IMR-90 (cell line): ENCODE results near the gene CPNE6. TPM values are rescaled to one million over a fixed set of nuclear protein-coding genes. Genes with fewer than 3 reads are reported as not detected.
A peak's percentile ranks its signal among the peaks of the same experiment; 100 is the strongest.

Source experiments
- ATAC-seq: fragments of 200-7000 bp; cut with Tn5 transposase; 2 replicates; pipeline ENCODE4 v1.9.1; 2020; ENCODE audit warnings: low read depth, mild to moderate bottlenecking, moderate library complexity
- BruUV-seq: library from RNA; stranded (reverse); fragments of 400-500 nt; replicated peaks from 2 replicates; lab custom pipeline; 2021; lab: Mats Ljungman, UMichigan
- CTCF ChIA-PET: fragments of 300-600 bp; formaldehyde crosslinking; extraction: SDS; loops from one replicate; lab custom pipeline; 2021; ENCODE audit warnings: antibody characterized with exemption; lab: Yijun Ruan, JAX
- POLR2A ChIA-PET: fragments of 300-600 bp; sonication (Branson Sonifier 250); formaldehyde crosslinking; loops from one replicate; lab custom pipeline; 2022; ENCODE audit warnings: antibody characterized with exemption; ENCODE audit not compliant: unreplicated experiment; lab: Charles Lee
- DNase-seq: peaks from one replicate; pipeline ENCODE4 v3.0.0; 2013
- H2AFZ ChIP-seq: replicated peaks from 2 replicates; pipeline ENCODE3; 2013; ENCODE audit warnings: low read length, mild to moderate bottlenecking; ENCODE audit not compliant: poor library complexity
- H2AK5ac ChIP-seq: 2 replicates; pipeline ENCODE4 v1.6.1; 2013; ENCODE audit warnings: low read depth, low read length, inconsistent platforms
- H2AK9ac ChIP-seq: replicated peaks from 2 replicates; pipeline ENCODE3; 2013; ENCODE audit warnings: mild to moderate bottlenecking, low read depth, low read length, moderate library complexity; ENCODE audit not compliant: poor library complexity
- H2BK120ac ChIP-seq: 2 replicates; pipeline ENCODE4 v1.6.1; 2013; ENCODE audit warnings: low read depth, low read length, inconsistent platforms
- H2BK15ac ChIP-seq: 3 replicates; pipeline ENCODE4 v1.6.1; 2013; ENCODE audit warnings: low read depth, low read length, inconsistent platforms
- H2BK20ac ChIP-seq: 2 replicates; pipeline ENCODE4 v1.6.1; 2013; ENCODE audit warnings: low read depth, mild to moderate bottlenecking, inconsistent platforms, low read length, moderate library complexity
- H2BK5ac ChIP-seq: 2 replicates; pipeline ENCODE4 v1.6.1; 2013; ENCODE audit warnings: mild to moderate bottlenecking, low read depth, low read length, inconsistent platforms; ENCODE audit not compliant: poor library complexity, severe bottlenecking
- H3K14ac ChIP-seq: replicated peaks from 2 replicates; pipeline ENCODE4 v1.6.1; 2013; ENCODE audit warnings: low read depth, low read length, inconsistent platforms
- H3K18ac ChIP-seq: 2 replicates; pipeline ENCODE4 v1.6.1; 2013; ENCODE audit warnings: low read depth, low read length, control low read depth
- H3K23ac ChIP-seq: 2 replicates; pipeline ENCODE4 v1.6.1; 2013; ENCODE audit warnings: low read depth, low read length, inconsistent platforms
- H3K27ac ChIP-seq: 2 replicates; pipeline ENCODE4 v1.5.1; 2013; ENCODE audit warnings: mild to moderate bottlenecking, control low read depth, low read length; ENCODE audit not compliant: insufficient read depth
- H3K27me3 ChIP-seq: 2 replicates; pipeline ENCODE4 v1.6.1; 2013; ENCODE audit warnings: low read length; ENCODE audit not compliant: control insufficient read depth, insufficient read depth
- H3K36me3 ChIP-seq: 2 replicates; pipeline ENCODE4 v1.6.1; 2013; ENCODE audit warnings: low read length, mixed read lengths; ENCODE audit not compliant: control insufficient read depth, insufficient read depth
- H3K4ac ChIP-seq: 2 replicates; pipeline ENCODE4 v1.6.1; 2013; ENCODE audit warnings: low read depth, low read length, inconsistent platforms
- H3K4me1 ChIP-seq: 2 replicates; pipeline ENCODE4 v1.6.1; 2013; ENCODE audit warnings: low read length, mixed read lengths; ENCODE audit not compliant: control insufficient read depth, insufficient read depth
- H3K4me2 ChIP-seq: 2 replicates; pipeline ENCODE4 v1.6.1; 2013; ENCODE audit warnings: low read depth, mild to moderate bottlenecking, control low read depth, low read length, moderate library complexity
- H3K4me3 ChIP-seq: 2 replicates; pipeline ENCODE4 v1.5.1; 2013; ENCODE audit warnings: low read depth, mild to moderate bottlenecking, control low read depth, low read length, moderate library complexity; ENCODE audit not compliant: insufficient read depth
- H3K56ac ChIP-seq: 2 replicates; pipeline ENCODE4 v1.6.1; 2013; ENCODE audit warnings: low read length, inconsistent platforms; ENCODE audit not compliant: insufficient read depth; ENCODE audit errors: extremely low read depth
- H3K79me1 ChIP-seq, 2 experiments: 2 replicates each; pipeline ENCODE4 v1.6.1; 2013; ENCODE audit warnings: low read length in 2 of 2, inconsistent platforms in 1 of 2, low read depth in 1 of 2
- H3K9ac ChIP-seq: 2 replicates; pipeline ENCODE4 v1.6.1; 2013; ENCODE audit warnings: low read depth, low read length, control low read depth
- H3K9me1 ChIP-seq: 2 replicates; pipeline ENCODE4 v1.6.1; 2013; ENCODE audit warnings: low read length, inconsistent platforms; ENCODE audit not compliant: insufficient read depth
- H3K9me3 ChIP-seq: 2 replicates; pipeline ENCODE4 v1.6.1; 2013; ENCODE audit warnings: low read length; ENCODE audit not compliant: control insufficient read depth, insufficient read depth
- H4K20me1 ChIP-seq: 2 replicates; pipeline ENCODE4 v1.6.1; 2013; ENCODE audit warnings: low read length, inconsistent platforms; ENCODE audit not compliant: insufficient read depth
- H4K5ac ChIP-seq: 2 replicates; pipeline ENCODE4 v1.6.1; 2013; ENCODE audit warnings: mild to moderate bottlenecking, low read depth, low read length, control low read depth
- H4K8ac ChIP-seq, 2 experiments: 2 replicates each; pipeline ENCODE4 v1.6.1; 2013; ENCODE audit warnings: low read depth in 2 of 2, low read length in 2 of 2, control low read depth in 1 of 2, inconsistent platforms in 1 of 2
- H4K91ac ChIP-seq: 2 replicates; pipeline ENCODE4 v1.6.1; 2013; ENCODE audit warnings: low read depth, low read length, inconsistent platforms; ENCODE audit not compliant: insufficient read depth
- BHLHE40 ChIP-seq: fragments of 150-350 bp; IDR thresholded peaks from 2 replicates; pipeline ENCODE4 v1.6.1; 2016; ENCODE audit warnings: mild to moderate bottlenecking, low read depth, low read length
- CEBPB ChIP-seq: IDR thresholded peaks from 2 replicates; pipeline ENCODE4 v1.6.1; 2012; ENCODE audit warnings: low read depth, low read length, improper control_type of control experiment
- CHD1 ChIP-seq: IDR thresholded peaks from 2 replicates; pipeline ENCODE4 v1.6.1; 2012; ENCODE audit warnings: low read depth, low read length, improper control_type of control experiment
- ELK1 ChIP-seq: fragments of 150-350 bp; IDR thresholded peaks from 2 replicates; pipeline ENCODE4 v1.6.1; 2016; ENCODE audit warnings: low read depth, mild to moderate bottlenecking, low read length, moderate library complexity, borderline replicate concordance
- FOS ChIP-seq: fragments of 150-350 bp; IDR thresholded peaks from 2 replicates; pipeline ENCODE4 v1.6.1; 2016; ENCODE audit warnings: low read depth, low read length
- MAFK ChIP-seq: IDR thresholded peaks from 2 replicates; pipeline ENCODE4 v1.6.1; 2012; ENCODE audit warnings: low read depth, low read length, improper control_type of control experiment
- MAZ ChIP-seq: IDR thresholded peaks from 2 replicates; pipeline ENCODE4 v1.6.1; 2012; ENCODE audit warnings: low read depth, mild to moderate bottlenecking, low read length, improper control_type of control experiment, moderate library complexity, borderline replicate concordance
- MXI1 ChIP-seq: IDR thresholded peaks from 2 replicates; pipeline ENCODE4 v1.6.1; 2012; ENCODE audit warnings: low read depth, mild to moderate bottlenecking, low read length, moderate library complexity, borderline replicate concordance
- NFE2L2 ChIP-seq: fragments of 150-350 bp; IDR thresholded peaks from 2 replicates; pipeline ENCODE4 v1.6.1; 2016; ENCODE audit warnings: low read depth, mild to moderate bottlenecking, low read length
- POLR2A ChIP-seq: IDR thresholded peaks from 2 replicates; pipeline ENCODE4 v1.6.1; 2012; ENCODE audit warnings: mild to moderate bottlenecking, low read depth, low read length
- RAD21 ChIP-seq: IDR thresholded peaks from 2 replicates; pipeline ENCODE4 v1.6.1; 2012; ENCODE audit warnings: low read length, improper control_type of control experiment
- RCOR1 ChIP-seq: IDR thresholded peaks from 2 replicates; pipeline ENCODE4 v1.6.1; 2012; ENCODE audit warnings: mild to moderate bottlenecking, low read length, improper control_type of control experiment; ENCODE audit not compliant: insufficient replicate concordance
- RFX5 ChIP-seq: IDR thresholded peaks from 2 replicates; pipeline ENCODE4 v1.8.0; 2012; ENCODE audit warnings: low read depth, mild to moderate bottlenecking, low read length, moderate library complexity
- SMC3 ChIP-seq: fragments of 150-350 bp; IDR thresholded peaks from 2 replicates; pipeline ENCODE4 v1.6.1; 2016; ENCODE audit warnings: low read depth, mild to moderate bottlenecking, antibody characterized with exemption, low read length, moderate library complexity
- USF2 ChIP-seq: fragments of 150-350 bp; IDR thresholded peaks from 2 replicates; pipeline ENCODE4 v1.6.1; 2017; ENCODE audit warnings: mild to moderate bottlenecking, antibody characterized with exemption, low read length, low read depth
- WGBS, 2 experiments: methylation state at CpG; one replicate each; pipeline versions ENCODE4 v1.1.5 to v1.1.7; 2013; ENCODE audit warnings: missing lambda C conversion rate in 2 of 2; ENCODE audit not compliant: insufficient read length in 1 of 2; ENCODE audit errors: extremely low coverage in 2 of 2; 5-methylcytosine and 5-hydroxymethylcytosine counted together
- dilution Hi-C: fragments of 300-500 bp; cut with HindIII; formaldehyde crosslinking; loops from one replicate; pipeline ENCODE4 v1.14.3; 2018; ENCODE audit warnings: low sequenced_read_pairs; ENCODE audit not compliant: unreplicated experiment
- in situ Hi-C: fragments of 300-500 bp; cut with MboI; formaldehyde crosslinking; loops from 3 replicates; pipeline ENCODE4 v1.14.3; 2019; ENCODE audit warnings: low sequenced_read_pairs, inconsistent platforms, mixed read lengths
- intact Hi-C: fragments of 100-400 bp; cut with micrococcal nuclease; formaldehyde crosslinking; loops from 2 replicates; pipeline ENCODE4 v1.10.0; 2022
- polyA plus RNA-seq, 3 experiments: library from polyadenylated mRNA; depleted of rRNA; stranded (reverse); fragments of >200 nt; gene quantifications; 2 replicates each; pipeline ENCODE4 v1.2.3, GENCODE V29; 2012; ENCODE audit warnings: low replicate concordance in 1 of 3
- total RNA-seq: library from RNA; depleted of rRNA; stranded (reverse); fragments of >200 nt; gene quantifications from 2 replicates; pipeline ENCODE4 v1.2.3, GENCODE V29; 2012

Gene CPNE6
- total and polyA plus RNA-seq, 2 of the 4 experiments (the other 2 are of a cell fraction): not detected

- no peak for DNase-seq
- H3K9ac ChIP-seq: no peak overlapping the region
- no peaks in the 10 kb centered on the region for H3K27me3 ChIP-seq
- ChIA-PET POLR2A (no interaction called here), CTCF (interaction anchor here (0.6 to 1.0 kb wide), 2 partner anchors 12 kb away, joined by 4 to 9 read pairs; no protein-coding TSS in a partner anchor)
- peaks cover 8% of the 10 kb centered on the region for H3K4me1 ChIP-seq
- no peak overlapping the region for H2BK20ac ChIP-seq
- peaks cover 16% of the 10 kb centered on the region for H3K9me1 ChIP-seq
- H2BK120ac ChIP-seq: no peak overlapping the region
- dilution Hi-C loops: no loop called here
- no peak overlapping the region for H2AK9ac ChIP-seq
- H3K4me3 ChIP-seq: no peak overlapping the region
- peak overlapping the region; percentile 1; the same call in 1 of the 2 replicates for H2AK5ac ChIP-seq
- no peak overlapping the region for H3K23ac ChIP-seq
- peaks cover 27% of the 10 kb centered on the region for H3K36me3 ChIP-seq
- in situ Hi-C loops: loop anchor here (10.0 kb wide), 1 partner anchor 122 kb away; no protein-coding TSS in a partner anchor
- no peak overlapping the region for H2AFZ ChIP-seq
- no peak overlapping the region for H2BK15ac ChIP-seq
- H3K27ac ChIP-seq: no peak overlapping the region
- 95% methylated on average over 6 of the region's 8 CpGs; no CpG with 5 or more reads in 1 of the 2 experiments for WGBS, 2 experiments
- ATAC-seq: no peak
- no peak overlapping the region for H4K8ac ChIP-seq
- no peak overlapping the region for H4K91ac ChIP-seq
- peaks cover 19% of the 10 kb centered on the region; the same call in 1 of the 2 replicates for H4K20me1 ChIP-seq
- H3K4ac ChIP-seq: no peak overlapping the region; the same call in 1 of the 2 replicates
- no TSS peak for BruUV-seq
- no peak overlapping the region for H3K18ac ChIP-seq
- intact Hi-C loops: no loop called here
- H3K79me1 ChIP-seq: peaks cover 16 to 41% of the 10 kb centered on the region in 2 experiments
- H2BK5ac ChIP-seq: no peak overlapping the region
- H3K4me2 ChIP-seq: no peak overlapping the region
- no peaks in the 10 kb centered on the region for H3K9me3 ChIP-seq
- H3K14ac ChIP-seq: no peak overlapping the region
- no peak overlapping the region for H4K5ac ChIP-seq
- no peak overlapping the region for H3K56ac ChIP-seq
- TF ChIP-seq RFX5 (no peak), RAD21 (no peak), SMC3 (no peak), POLR2A (no peak), RCOR1 (no peak), CEBPB (no peak), NFE2L2 (no peak), BHLHE40 (no peak), MAFK (no peak), FOS (no peak), MAZ (no peak), MXI1 (no peak), USF2 (no peak), CHD1 (no peak), ELK1 (no peak)
These were observed 25.3 kb downstream of the CPNE6 start for GRCh38 chr14:24096545-24097181.
